Fibroblast of skin of scalp (primary cell): ENCODE data around the gene IFT27.
A peak's percentile ranks its signal among the peaks of the same experiment; 100 is the strongest.
"Not testable (repeated sequence)": the region's sequence is repeated elsewhere in the genome, so short reads cannot be mapped to it uniquely, and the experiment has no call there.

Experiments
- DNase-seq: peaks from one replicate; pipeline ENCODE4 v3.0.0-alpha.2; 2013

IFT27 gene

DNA sequence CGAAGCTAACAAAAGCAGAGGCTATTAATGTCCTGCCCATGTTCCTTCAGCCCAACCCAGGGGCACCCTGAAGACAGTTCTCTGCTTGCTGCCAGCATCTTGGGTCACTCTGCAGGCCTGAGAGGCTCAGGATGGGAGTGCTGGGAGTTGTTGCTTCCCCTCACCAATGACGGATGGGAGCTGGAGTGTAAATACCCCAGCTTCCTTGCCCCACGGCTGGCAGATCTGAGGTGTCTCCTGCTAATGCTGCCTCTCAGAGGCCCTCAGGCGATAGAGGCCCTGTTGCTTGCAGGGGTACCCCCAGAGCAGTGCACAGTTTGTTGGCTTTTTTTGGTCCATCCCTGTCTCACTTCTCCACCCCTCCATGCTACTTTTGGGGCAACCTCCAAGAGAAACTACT is 32.9 kb downstream of the IFT27 start:
- no peak for DNase-seq

- DNase-seq, result no peak
These were observed 34.0 kb downstream of the IFT27 start for GRCh38 chr22:36741968-36742367.

DNA sequence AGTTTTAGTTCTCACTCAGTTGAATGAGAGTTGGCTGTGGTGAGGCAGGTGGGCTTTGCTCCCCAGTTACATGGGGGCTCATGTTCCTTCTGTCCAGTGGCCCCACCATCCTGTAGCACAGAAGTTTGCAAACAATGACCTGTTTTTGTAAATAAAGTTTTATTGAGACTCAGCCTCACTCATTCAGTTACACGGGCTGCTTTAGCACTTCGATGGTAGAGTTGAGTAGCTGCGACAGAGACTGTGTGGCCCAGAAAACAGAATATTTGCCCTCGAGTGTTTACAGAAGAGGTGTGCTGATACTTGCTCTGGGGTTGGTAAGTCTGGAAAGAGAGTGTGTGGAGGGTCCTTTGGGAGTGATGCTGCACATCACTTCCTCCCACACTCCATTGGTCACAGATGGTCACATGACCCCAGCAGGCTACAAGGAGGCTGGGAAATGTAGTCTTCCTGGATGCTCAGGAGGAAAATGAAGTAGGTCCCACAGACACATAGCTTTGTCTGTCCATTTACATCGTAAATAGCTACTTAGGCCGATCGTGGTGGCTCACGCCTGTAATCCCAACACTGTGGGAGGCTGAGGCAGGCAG is 34.6 kb downstream of the IFT27 start:
- DNase-seq, result peak; percentile 19

DNA sequence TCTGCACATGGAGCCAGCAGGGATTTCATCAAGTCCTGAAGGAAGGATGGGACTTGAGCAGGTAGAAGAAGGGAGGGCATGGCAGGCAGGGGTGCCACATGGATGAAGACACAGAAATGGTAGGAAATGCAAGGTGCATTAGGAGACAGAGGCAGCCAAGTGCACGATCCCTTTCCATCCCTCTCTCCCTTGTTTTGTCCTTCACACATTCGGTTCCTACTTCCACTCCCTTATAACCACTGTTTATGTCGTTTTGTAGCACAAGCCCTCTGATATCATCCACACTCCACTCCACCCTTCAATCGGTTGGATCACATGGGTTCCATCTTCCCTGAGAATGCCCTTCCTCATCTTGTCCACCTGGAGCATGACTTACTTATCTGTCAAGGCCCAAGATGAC is 35.2 kb downstream of the IFT27 start:
- DNase-seq, result no peak

GRCh38 chr22:36739185-36739584 is 36.7 kb downstream of the IFT27 start:
- DNase-seq, result no peak

GRCh38 chr22:36738416-36739020 is 37.4 kb downstream of the IFT27 start:
- DNase-seq, result no peak

GRCh38 chr22:36737776-36738175 is 38.1 kb downstream of the IFT27 start:
- no peak for DNase-seq

DNA sequence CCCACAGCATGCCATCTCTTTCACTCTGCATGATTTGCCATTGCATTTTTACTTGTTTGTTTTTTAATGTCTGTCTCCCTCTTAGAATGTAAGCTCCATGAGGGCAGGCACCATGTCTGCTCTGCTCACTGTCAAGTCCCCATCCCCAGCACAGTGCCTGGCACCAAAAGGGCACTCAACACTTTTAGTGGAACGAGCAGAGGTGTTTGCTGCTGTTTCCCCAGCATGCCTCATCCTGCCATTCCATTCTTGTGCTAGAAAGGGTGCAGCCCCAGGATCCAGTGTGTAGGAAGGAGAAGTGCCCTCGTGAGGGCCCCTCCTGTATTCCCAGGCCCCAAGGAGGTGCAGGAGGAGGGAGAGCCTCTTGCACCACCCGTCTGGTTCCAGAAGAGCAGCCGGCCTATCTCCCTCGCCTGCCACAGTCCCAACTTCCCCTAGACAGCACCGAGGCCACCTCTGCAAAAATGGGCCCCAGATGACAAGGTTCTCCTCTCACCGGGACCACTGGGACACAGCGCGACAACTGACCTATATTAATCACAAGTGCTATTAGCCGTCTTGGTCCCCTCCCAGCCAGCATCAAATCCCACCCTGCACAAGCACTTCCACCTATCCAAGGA is 39.1 kb downstream of the IFT27 start:
- no peak for DNase-seq

DNA sequence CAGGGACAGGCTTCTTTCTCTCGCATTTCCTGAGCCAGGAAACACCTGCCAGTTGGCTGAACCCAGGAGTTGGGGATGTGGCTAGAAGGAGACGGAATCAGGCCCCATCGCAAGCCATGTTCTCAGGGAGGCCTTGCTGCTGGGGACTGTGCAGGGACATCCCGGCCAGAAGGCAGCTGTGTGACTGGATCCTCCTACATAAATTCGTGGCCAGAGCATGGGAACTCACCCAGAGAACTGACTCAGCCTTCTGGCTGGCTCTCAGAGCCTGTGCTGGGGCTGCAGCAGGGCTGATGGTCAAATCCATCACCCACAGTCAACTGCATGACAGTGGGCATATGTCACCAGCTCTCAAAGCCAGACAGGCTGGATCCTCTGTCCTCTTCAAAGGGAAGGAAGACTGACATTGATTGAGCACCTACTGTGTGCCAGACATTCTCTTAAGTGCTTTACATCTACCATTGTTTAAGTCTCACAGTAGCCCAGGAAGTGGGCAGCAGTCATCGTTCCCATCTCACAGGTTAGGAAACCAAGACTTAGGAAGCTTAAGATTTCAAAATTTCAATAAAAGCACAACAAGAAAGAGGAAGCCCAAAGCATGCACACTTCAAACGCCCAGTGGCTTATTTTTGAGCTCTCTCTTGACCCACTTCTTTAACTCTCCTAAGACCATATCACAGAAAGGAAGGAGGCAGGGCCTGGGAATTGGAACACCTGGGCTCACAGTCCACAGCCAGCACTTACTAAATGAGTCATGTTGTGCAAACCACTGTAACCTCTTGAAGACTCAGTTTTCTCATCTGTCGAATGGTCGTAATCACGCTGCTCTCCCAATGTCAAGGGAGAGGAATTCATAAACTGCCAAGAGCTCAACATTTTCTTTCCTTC is 41.5 kb downstream of the IFT27 start:
- peak; percentile 11 for DNase-seq

DNA sequence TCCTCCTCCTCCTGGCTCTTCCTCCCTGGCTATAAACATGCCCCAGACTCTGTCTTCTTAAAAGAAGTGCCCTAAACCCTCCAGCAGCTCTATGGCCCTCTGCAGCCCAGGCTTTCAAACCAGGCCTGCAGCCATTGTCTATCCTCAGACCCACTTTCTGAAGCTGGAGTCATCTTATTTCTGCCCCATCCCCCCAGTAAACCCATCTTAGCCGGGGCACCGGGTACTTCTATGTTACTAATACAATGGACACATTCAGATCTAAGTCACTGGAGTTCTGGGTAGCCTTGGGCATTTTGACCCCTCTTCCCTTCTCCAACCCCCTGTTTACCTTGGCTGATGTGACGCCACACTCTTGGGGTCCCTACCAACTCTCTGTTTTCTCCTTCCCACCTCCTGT is 42.6 kb downstream of the IFT27 start:
- no peak for DNase-seq

GRCh38 chr22:36732609-36733008 is 43.3 kb downstream of the IFT27 start:
- DNase-seq, result no peak

- DNase-seq, result no peak
These were observed 44.0 kb downstream of the IFT27 start for GRCh38 chr22:36731916-36732315.

DNA sequence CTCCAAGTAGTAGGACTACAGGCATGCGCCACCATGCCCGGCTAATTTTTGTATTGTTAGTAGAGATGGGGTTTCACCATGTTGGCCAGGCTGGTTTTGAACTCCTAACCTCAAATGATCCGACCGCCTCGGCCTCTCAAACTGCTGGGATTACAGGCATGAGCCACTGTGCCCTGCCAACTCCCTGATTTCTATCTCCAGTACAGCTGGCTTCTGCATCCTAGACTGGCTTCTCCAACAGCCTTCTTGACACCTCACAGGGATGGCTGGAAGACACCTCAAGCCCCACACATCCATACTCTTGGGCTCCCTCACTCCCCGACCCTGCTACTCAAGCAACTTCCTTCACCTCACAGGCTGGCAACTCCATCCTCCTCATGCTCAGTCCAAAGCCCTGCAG is 44.6 kb downstream of the IFT27 start:
- not testable (repeated sequence) for DNase-seq

GRCh38 chr22:36730176-36730858 is 45.6 kb downstream of the IFT27 start:
- DNase-seq, result no peak

- no peak for DNase-seq
These were observed 46.6 kb downstream of the IFT27 start for GRCh38 chr22:36729321-36729720.

- DNase-seq, result no peak
These were observed 47.4 kb downstream of the IFT27 start for GRCh38 chr22:36728505-36728904.

GRCh38 chr22:36727927-36728488 is 47.9 kb downstream of the IFT27 start:
- no peak for DNase-seq

- DNase-seq, result no peak
These were observed 48.8 kb downstream of the IFT27 start for GRCh38 chr22:36727110-36727509.

- no peak for DNase-seq
These were observed 49.9 kb downstream of the IFT27 start for GRCh38 chr22:36726007-36726380.

DNA sequence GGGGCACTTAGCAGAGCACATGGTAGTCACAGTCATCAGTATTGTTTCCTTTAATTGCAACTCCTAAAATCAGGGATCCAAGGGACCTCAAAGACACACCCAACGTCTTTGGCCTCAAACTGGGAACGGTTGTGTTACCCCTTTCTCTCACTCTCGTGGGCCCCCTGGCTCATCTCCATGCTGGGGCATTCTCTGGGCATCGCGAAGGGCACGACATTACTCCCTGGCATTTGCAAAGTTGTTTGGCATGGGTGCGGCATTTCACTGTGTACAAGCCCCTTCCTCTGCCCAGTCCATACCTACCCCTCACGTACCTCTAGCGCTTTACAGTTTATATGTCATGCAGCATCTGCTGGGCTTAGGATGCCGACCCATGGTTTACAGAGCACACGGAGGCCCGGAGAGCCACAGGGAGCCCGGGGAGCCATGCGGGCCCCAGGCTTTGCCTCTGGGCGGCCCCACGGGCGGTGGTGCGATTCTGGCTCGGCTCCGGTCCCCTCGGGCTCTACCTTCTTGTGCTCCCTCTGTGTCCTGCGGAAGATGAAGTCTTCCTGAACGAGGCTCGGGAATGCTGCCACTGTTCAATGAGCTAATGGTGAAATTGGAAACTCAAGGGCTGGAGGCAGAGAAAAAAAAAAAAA is 50.4 kb downstream of the IFT27 start:
- DNase-seq, result no peak

DNA sequence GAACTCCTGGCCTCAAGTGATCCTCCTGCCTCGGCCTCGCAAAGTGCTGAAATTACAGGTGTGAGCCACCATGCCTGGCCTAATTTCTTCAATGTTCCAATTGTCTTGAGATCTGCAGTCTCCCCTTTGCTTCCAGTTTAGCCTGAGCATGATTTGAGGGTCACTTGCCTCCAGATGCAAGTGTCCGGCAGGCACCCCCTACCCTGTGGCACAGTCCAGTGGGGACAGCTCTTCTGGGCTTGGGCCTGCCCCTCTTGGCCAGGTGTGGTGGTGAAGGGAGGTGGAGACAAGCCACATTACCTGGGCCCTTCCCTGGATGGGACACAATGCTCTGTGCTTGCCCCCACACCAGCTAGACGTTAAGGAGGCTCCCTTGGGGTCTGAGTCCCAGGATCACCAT is 51.1 kb downstream of the IFT27 start:
- DNase-seq, result no peak

DNA sequence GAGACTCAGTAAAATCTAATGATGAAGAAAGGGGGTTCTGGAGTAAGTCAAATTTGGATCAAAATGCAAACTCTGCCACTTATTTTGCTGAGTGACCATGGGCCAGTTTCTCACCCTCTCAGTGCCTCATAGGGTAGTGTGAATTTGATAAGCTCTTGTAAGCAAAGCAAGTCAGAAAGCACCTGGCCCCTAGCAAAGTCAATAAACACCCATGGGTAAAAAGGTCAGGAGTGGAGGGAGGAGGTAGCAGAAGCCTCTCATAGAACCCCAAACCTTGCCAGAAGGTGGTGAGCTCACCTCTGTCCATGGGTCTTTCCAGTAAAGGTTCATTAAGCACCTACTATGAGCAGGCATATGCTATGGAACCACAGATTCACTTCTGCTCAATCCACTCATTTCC is 53.9 kb downstream of the IFT27 start:
- no peak for DNase-seq
